HCT116 (cell line): ENCODE measurements around the gene CHP2. TPM values are rescaled to one million over a fixed set of nuclear protein-coding genes. Genes with fewer than 3 reads are reported as not detected.

Experiments used
- ATAC-seq: fragments of 200-7000 bp; cut with Tn5 transposase; 2 replicates; pipeline ENCODE4 v1.9.1; 2020; ENCODE audit warnings: mild to moderate bottlenecking, moderate library complexity
- BruUV-seq: library from RNA; stranded (reverse); fragments of 400-500 nt; replicated peaks from 2 replicates; lab custom pipeline; 2021; lab: Mats Ljungman, UMichigan
- CTCF ChIA-PET: fragments of 300-600 bp; sonication (Branson Sonifier 250); formaldehyde crosslinking; loops from one replicate; lab custom pipeline; 2021; ENCODE audit warnings: antibody characterized with exemption; lab: Charles Lee
- POLR2A ChIA-PET: fragments of 300-600, 350-600 bp; sonication (Branson Sonifier 250); formaldehyde crosslinking; loops from one replicate; lab custom pipeline; 2021; ENCODE audit warnings: antibody characterized with exemption; lab: Charles Lee
- RAD21 ChIA-PET, 2 experiments: fragments of 300-600 bp; sonication (Branson Sonifier 250); formaldehyde crosslinking; loops; one replicate each; lab custom pipeline; 2023; ENCODE audit warnings: low total read pairs in 2 of 2; ENCODE audit not compliant: uncharacterized antibody in 2 of 2, unreplicated experiment in 2 of 2, low non-redundant PET in 1 of 2; lab: Charles Lee
- DNase-seq: peaks from one replicate; pipeline ENCODE4 v3.0.0-alpha.2; 2010; ENCODE audit warnings: low read depth, low spot score
- H2AFZ ChIP-seq: fragments of 200-600 bp; shearing (Covaris generic), sonication (generic); 2 replicates; pipeline ENCODE4 v1.6.1; 2017; ENCODE audit warnings: low read depth, mixed run types, mixed read lengths, antibody characterized with exemption, low read length; ENCODE audit not compliant: poor library complexity, severe bottlenecking
- H3K27ac ChIP-seq: 2 replicates; pipeline ENCODE4 v1.5.1; 2012; ENCODE audit warnings: low read depth, low read length
- H3K27me3 ChIP-seq: fragments of 200-600 bp; sonication (generic); 2 replicates; pipeline ENCODE4 v1.6.1; 2016; ENCODE audit warnings: mixed run types, low read length, mixed read lengths; ENCODE audit not compliant: insufficient read depth
- H3K36me3 ChIP-seq, 2 experiments: fragments of 200-500 bp in 1 of 2; fragments of 200-600 bp in 1 of 2; sonication (Bioruptor generic) in 1 of 2; sonication (generic) in 1 of 2; 2 replicates each; pipeline versions ENCODE4 v1.5.1 to v1.6.1; 2014 to 2016; ENCODE audit warnings: low read length in 2 of 2, inconsistent platforms in 1 of 2, mixed read lengths in 1 of 2, mixed run types in 1 of 2; ENCODE audit not compliant: insufficient read depth in 2 of 2, control insufficient read depth in 1 of 2
- H3K4me1 ChIP-seq, 2 experiments: fragments of 200-600 bp in 1 of 2; sonication (generic) in 1 of 2; 2 replicates each; pipeline versions ENCODE4 v1.5.1 to v1.6.1; 2012 to 2017; ENCODE audit warnings: low read length in 2 of 2, inconsistent platforms in 1 of 2, mild to moderate bottlenecking in 1 of 2, mixed read lengths in 1 of 2, mixed run types in 1 of 2, moderate library complexity in 1 of 2; ENCODE audit not compliant: insufficient read depth in 2 of 2, control insufficient read depth in 1 of 2
- H3K4me2 ChIP-seq: fragments of 200-600 bp; sonication (generic); 2 replicates; pipeline ENCODE4 v1.6.1; 2017; ENCODE audit warnings: mixed run types, low read length, mixed read lengths
- H3K4me3 ChIP-seq, 2 experiments: fragments of 200-600 bp in 1 of 2; sonication (generic) in 1 of 2; replicated peaks in 1 of 2; 2 replicates each; pipeline ENCODE4 v1.5.1; 2011 to 2016; ENCODE audit warnings: low read length in 2 of 2, control low read depth in 1 of 2, low read depth in 1 of 2, mild to moderate bottlenecking in 1 of 2, mixed read lengths in 1 of 2, mixed run types in 1 of 2
- H3K79me2 ChIP-seq: fragments of 200-600 bp; sonication (generic); 2 replicates; pipeline ENCODE4 v1.6.1; 2017; ENCODE audit warnings: mild to moderate bottlenecking, mixed run types, low read length, moderate library complexity, mixed read lengths; ENCODE audit not compliant: insufficient read depth
- H3K9ac ChIP-seq: fragments of 200-600 bp; sonication (generic); 2 replicates; pipeline ENCODE4 v1.6.1; 2016; ENCODE audit warnings: low read length, mixed read lengths
- H3K9me2 ChIP-seq: fragments of 200-600 bp; sonication (generic), shearing (Covaris generic); 2 replicates; pipeline ENCODE4 v1.6.1; 2017; ENCODE audit warnings: mixed run types, mild to moderate bottlenecking, moderate library complexity; ENCODE audit not compliant: insufficient read depth
- H3K9me3 ChIP-seq, 2 experiments: fragments of 200-500 bp in 1 of 2; fragments of 200-600 bp in 1 of 2; sonication (Bioruptor generic) in 1 of 2; sonication (generic) in 1 of 2; 2 replicates each; pipeline ENCODE4 v1.6.1; 2014 to 2017; ENCODE audit warnings: low read length in 2 of 2, mixed read lengths in 2 of 2, inconsistent platforms in 1 of 2, low read depth in 1 of 2, mild to moderate bottlenecking in 1 of 2, mixed run types in 1 of 2, moderate library complexity in 1 of 2; ENCODE audit not compliant: control insufficient read depth in 1 of 2, insufficient read depth in 1 of 2
- H4K20me1 ChIP-seq: fragments of 200-600 bp; sonication (generic), shearing (Covaris generic); 2 replicates; pipeline ENCODE4 v1.6.1; 2017; ENCODE audit warnings: mixed run types, mild to moderate bottlenecking, moderate library complexity; ENCODE audit not compliant: insufficient read depth
- CBX3 ChIP-seq: IDR thresholded peaks from 2 replicates; pipeline ENCODE4 v1.6.1; 2012; ENCODE audit warnings: low read depth
- CEBPB ChIP-seq: IDR thresholded peaks from 2 replicates; pipeline ENCODE4 v1.6.1; 2012; ENCODE audit warnings: low read depth
- EGR1 ChIP-seq: IDR thresholded peaks from 2 replicates; pipeline ENCODE4 v1.6.1; 2012; ENCODE audit warnings: low read depth
- ELF1 ChIP-seq: IDR thresholded peaks from 2 replicates; pipeline ENCODE4 v1.6.1; 2012; ENCODE audit warnings: low read depth, borderline replicate concordance
- EZH2 ChIP-seq: fragments of 200-600 bp; sonication (generic); IDR thresholded peaks from 2 replicates; pipeline ENCODE4 v1.6.1; 2017; ENCODE audit warnings: antibody characterized with exemption, mixed run types
- EZH2phosphoT487 ChIP-seq: fragments of 200-600 bp; IDR thresholded peaks from 2 replicates; pipeline ENCODE4 v1.6.1; 2018; ENCODE audit warnings: antibody characterized with exemption, borderline replicate concordance
- POLR2A ChIP-seq: IDR thresholded peaks from 2 replicates; pipeline ENCODE4 v1.7.0; 2011; ENCODE audit warnings: borderline replicate concordance; ENCODE audit not compliant: insufficient read depth, insufficient read length; ENCODE audit errors: extremely low read depth
- POLR2AphosphoS5 ChIP-seq: IDR thresholded peaks from 2 replicates; pipeline ENCODE4 v1.6.1; 2011; ENCODE audit warnings: mild to moderate bottlenecking, low read depth, low read length, moderate library complexity
- RAD21 ChIP-seq: IDR thresholded peaks from 2 replicates; pipeline ENCODE4 v1.6.1; 2012; ENCODE audit warnings: low read depth, mild to moderate bottlenecking
- SIN3A ChIP-seq: IDR thresholded peaks from 2 replicates; pipeline ENCODE4 v1.6.1; 2012; ENCODE audit warnings: low read depth
- SP1 ChIP-seq: IDR thresholded peaks from 2 replicates; pipeline ENCODE4 v1.6.1; 2012; ENCODE audit warnings: low read depth
- SRF ChIP-seq: IDR thresholded peaks from 2 replicates; pipeline ENCODE4 v1.6.1; 2012; ENCODE audit warnings: low read depth
- TCF7L2 ChIP-seq: IDR thresholded peaks from 2 replicates; pipeline ENCODE4 v1.7.0; 2011; ENCODE audit warnings: borderline replicate concordance, inconsistent platforms; ENCODE audit not compliant: insufficient read depth, insufficient read length; ENCODE audit errors: extremely low read depth
- YY1 ChIP-seq: IDR thresholded peaks from 2 replicates; pipeline ENCODE4 v1.6.1; 2011; ENCODE audit warnings: low read length, low read depth, moderate library complexity, mild to moderate bottlenecking; ENCODE audit not compliant: insufficient replicate concordance; ENCODE audit errors: extremely low read depth
- ZFX ChIP-seq: fragments of 450-650 bp; IDR thresholded peaks from 2 replicates; pipeline ENCODE4 v1.6.1; 2017
- intact Hi-C: fragments of 100-400 bp; cut with micrococcal nuclease; formaldehyde crosslinking; loops from 2 replicates; pipeline ENCODE4 v1.10.0; 2022
- total RNA-seq: library from RNA; stranded (reverse); gene quantifications from one replicate; pipeline ENCODE4 v1.2.1, GENCODE V29; 2021; ENCODE audit not compliant: unreplicated experiment
- TF ChIP-seq, protein P1 (sequence below), 3 experiments: fragments of 200-600 bp in 1 of 3; sonication (generic) in 1 of 3; IDR thresholded peaks in 2 of 3; conservative IDR thresholded peaks in 1 of 3; 2 replicates each; pipeline ENCODE4 v1.5.1; 2012 to 2017; ENCODE audit warnings: low read depth in 2 of 3, low read length in 2 of 3, antibody characterized with exemption in 1 of 3, borderline replicate concordance in 1 of 3, control low read depth in 1 of 3, mild to moderate bottlenecking in 1 of 3, mixed read lengths in 1 of 3, mixed run types in 1 of 3, moderate library complexity in 1 of 3; ENCODE audit not compliant: insufficient read depth in 1 of 3
- TF ChIP-seq, protein P2 (sequence below): IDR thresholded peaks from 2 replicates; pipeline ENCODE4 v1.6.1; 2011; ENCODE audit warnings: mild to moderate bottlenecking, low read length, moderate library complexity; ENCODE audit not compliant: insufficient replicate concordance; ENCODE audit errors: extremely low read depth
- TF ChIP-seq, protein P3 (sequence below): IDR thresholded peaks from 2 replicates; pipeline ENCODE4 v1.6.1; 2012
- TF ChIP-seq, protein P4 (sequence below): IDR thresholded peaks from 2 replicates; pipeline ENCODE4 v1.6.1; 2012
- TF ChIP-seq, protein P5 (sequence below): IDR thresholded peaks from 2 replicates; pipeline ENCODE4 v1.6.1; 2012; ENCODE audit warnings: low read depth

Gene CHP2
- total RNA-seq, 1 experiment from 2014 or later = not detected

DNA sequence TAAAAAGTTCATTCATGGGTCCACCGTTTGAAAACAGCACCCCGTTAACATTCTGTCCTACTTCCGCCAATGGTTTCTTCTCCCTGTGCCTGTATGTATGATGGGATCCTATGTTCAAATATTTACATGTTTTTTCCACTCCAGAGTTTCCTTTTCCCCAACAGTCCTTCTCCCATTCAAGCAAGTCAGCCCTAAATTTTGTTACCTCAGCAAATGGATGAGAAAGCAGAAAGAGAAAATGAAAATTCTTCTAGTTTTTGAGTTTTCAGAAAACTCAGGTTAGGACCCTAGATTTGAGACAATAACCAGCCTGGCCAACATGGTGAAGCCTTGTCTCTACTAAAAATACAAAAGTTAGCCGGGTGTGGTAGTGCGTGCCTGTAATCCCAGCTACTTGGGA lies 38.3 kb upstream of the CHP2 start:
- BruUV-seq = no TSS peak
- intact Hi-C loops = no loop called here
- no peaks in the 10 kb centered on the region for H3K79me2 ChIP-seq
- ChIA-PET RAD21 (no interaction called here), CTCF (no interaction called here)
- no peaks in the 10 kb centered on the region for H3K9me2 ChIP-seq
- no peak for TF ChIP-seq ELF1
- no peak for TF ChIP-seq CBX3
- no peak for TF ChIP-seq EGR1
- TF ChIP-seq, protein P1, sequence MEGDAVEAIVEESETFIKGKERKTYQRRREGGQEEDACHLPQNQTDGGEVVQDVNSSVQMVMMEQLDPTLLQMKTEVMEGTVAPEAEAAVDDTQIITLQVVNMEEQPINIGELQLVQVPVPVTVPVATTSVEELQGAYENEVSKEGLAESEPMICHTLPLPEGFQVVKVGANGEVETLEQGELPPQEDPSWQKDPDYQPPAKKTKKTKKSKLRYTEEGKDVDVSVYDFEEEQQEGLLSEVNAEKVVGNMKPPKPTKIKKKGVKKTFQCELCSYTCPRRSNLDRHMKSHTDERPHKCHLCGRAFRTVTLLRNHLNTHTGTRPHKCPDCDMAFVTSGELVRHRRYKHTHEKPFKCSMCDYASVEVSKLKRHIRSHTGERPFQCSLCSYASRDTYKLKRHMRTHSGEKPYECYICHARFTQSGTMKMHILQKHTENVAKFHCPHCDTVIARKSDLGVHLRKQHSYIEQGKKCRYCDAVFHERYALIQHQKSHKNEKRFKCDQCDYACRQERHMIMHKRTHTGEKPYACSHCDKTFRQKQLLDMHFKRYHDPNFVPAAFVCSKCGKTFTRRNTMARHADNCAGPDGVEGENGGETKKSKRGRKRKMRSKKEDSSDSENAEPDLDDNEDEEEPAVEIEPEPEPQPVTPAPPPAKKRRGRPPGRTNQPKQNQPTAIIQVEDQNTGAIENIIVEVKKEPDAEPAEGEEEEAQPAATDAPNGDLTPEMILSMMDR (IDR thresholded peaks at IDR 0.05 in 2 of 3, conservative IDR thresholded peaks at IDR 0.05 in 1 of 3; ENCODE audit: borderline replicate concordance in 1 of 3, insufficient read depth in 1 of 3, low read depth in 2 of 3, low read length in 2 of 3) = no peak
- TF ChIP-seq, protein P2, sequence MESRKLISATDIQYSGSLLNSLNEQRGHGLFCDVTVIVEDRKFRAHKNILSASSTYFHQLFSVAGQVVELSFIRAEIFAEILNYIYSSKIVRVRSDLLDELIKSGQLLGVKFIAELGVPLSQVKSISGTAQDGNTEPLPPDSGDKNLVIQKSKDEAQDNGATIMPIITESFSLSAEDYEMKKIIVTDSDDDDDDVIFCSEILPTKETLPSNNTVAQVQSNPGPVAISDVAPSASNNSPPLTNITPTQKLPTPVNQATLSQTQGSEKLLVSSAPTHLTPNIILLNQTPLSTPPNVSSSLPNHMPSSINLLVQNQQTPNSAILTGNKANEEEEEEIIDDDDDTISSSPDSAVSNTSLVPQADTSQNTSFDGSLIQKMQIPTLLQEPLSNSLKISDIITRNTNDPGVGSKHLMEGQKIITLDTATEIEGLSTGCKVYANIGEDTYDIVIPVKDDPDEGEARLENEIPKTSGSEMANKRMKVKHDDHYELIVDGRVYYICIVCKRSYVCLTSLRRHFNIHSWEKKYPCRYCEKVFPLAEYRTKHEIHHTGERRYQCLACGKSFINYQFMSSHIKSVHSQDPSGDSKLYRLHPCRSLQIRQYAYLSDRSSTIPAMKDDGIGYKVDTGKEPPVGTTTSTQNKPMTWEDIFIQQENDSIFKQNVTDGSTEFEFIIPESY = no peak
- TF ChIP-seq TCF7L2 = no peak
- TF ChIP-seq, protein P3, sequence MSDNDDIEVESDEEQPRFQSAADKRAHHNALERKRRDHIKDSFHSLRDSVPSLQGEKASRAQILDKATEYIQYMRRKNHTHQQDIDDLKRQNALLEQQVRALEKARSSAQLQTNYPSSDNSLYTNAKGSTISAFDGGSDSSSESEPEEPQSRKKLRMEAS = no peak
- TF ChIP-seq YY1 = no peak
- no peak for TF ChIP-seq POLR2A
- no peak for TF ChIP-seq CEBPB
- no peak for TF ChIP-seq ZFX
- TF ChIP-seq SRF = no peak
- TF ChIP-seq POLR2AphosphoS5 = no peak
- no peak for TF ChIP-seq RAD21
- TF ChIP-seq, protein P4, sequence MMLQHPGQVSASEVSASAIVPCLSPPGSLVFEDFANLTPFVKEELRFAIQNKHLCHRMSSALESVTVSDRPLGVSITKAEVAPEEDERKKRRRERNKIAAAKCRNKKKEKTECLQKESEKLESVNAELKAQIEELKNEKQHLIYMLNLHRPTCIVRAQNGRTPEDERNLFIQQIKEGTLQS = no peak
- TF ChIP-seq EZH2 = no peak
- TF ChIP-seq, protein P5, sequence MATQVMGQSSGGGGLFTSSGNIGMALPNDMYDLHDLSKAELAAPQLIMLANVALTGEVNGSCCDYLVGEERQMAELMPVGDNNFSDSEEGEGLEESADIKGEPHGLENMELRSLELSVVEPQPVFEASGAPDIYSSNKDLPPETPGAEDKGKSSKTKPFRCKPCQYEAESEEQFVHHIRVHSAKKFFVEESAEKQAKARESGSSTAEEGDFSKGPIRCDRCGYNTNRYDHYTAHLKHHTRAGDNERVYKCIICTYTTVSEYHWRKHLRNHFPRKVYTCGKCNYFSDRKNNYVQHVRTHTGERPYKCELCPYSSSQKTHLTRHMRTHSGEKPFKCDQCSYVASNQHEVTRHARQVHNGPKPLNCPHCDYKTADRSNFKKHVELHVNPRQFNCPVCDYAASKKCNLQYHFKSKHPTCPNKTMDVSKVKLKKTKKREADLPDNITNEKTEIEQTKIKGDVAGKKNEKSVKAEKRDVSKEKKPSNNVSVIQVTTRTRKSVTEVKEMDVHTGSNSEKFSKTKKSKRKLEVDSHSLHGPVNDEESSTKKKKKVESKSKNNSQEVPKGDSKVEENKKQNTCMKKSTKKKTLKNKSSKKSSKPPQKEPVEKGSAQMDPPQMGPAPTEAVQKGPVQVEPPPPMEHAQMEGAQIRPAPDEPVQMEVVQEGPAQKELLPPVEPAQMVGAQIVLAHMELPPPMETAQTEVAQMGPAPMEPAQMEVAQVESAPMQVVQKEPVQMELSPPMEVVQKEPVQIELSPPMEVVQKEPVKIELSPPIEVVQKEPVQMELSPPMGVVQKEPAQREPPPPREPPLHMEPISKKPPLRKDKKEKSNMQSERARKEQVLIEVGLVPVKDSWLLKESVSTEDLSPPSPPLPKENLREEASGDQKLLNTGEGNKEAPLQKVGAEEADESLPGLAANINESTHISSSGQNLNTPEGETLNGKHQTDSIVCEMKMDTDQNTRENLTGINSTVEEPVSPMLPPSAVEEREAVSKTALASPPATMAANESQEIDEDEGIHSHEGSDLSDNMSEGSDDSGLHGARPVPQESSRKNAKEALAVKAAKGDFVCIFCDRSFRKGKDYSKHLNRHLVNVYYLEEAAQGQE = no peak
- TF ChIP-seq EZH2phosphoT487 = no peak
- no peak for TF ChIP-seq SIN3A
- TF ChIP-seq SP1 = no peak
- TF ChIP-seq, all 23 proteins: peak for 0
- Histone ChIP-seq H3K4me2 (no peak overlapping the region), H3K27me3 (no peaks in the 10 kb centered on the region), H3K36me3 (no peaks in the 10 kb centered on the region), H3K9ac (no peak overlapping the region), H2AFZ (no peak overlapping the region), H3K4me1 (no peaks in the 10 kb centered on the region), H4K20me1 (no peaks in the 10 kb centered on the region), H3K27ac (no peak overlapping the region), H3K4me3 (no peak overlapping the region), H3K9me3 (no peaks in the 10 kb centered on the region)
- ATAC-seq = no peak
- DNase-seq = no peak
- POLR2A ChIA-PET = no interaction called here
